Left lung (tissue), 10 donors: ENCODE results near the gene DMRTC2. TPM values are rescaled to one million over a fixed set of nuclear protein-coding genes. Genes with fewer than 3 reads are reported as not detected.

Source experiments
- ATAC-seq: fragments of 200-7000 bp; cut with Tn5 transposase; one replicate; pipeline ENCODE4 v1.9.1; 2020; ENCODE audit warnings: moderate library complexity
- DNase-seq, 4 donors: peaks; one replicate each; pipeline ENCODE4 v3.0.0-alpha.2; 2013 to 2020
- H3K27ac ChIP-seq, 2 donors: fragments of 200-600 bp; sonication (generic) in 1 of 2; one replicate each; pipeline versions ENCODE4 v1.5.0 to v1.8.0; 2020 to 2021
- H3K27me3 ChIP-seq, 2 donors: fragments of 200-600 bp; sonication (generic) in 1 of 2; one replicate each; pipeline versions ENCODE4 v1.5.0 to v1.8.0; 2020 to 2021
- H3K36me3 ChIP-seq, 2 donors: fragments of 200-600 bp; sonication (generic) in 1 of 2; one replicate each; pipeline versions ENCODE4 v1.5.0 to v1.8.0; 2020 to 2021
- H3K4me1 ChIP-seq, 2 donors: fragments of 200-600 bp; one replicate each; pipeline ENCODE4 v1.8.0; 2021
- H3K4me3 ChIP-seq, 2 donors: fragments of 200-600 bp; sonication (generic) in 1 of 2; one replicate each; pipeline versions ENCODE4 v1.5.0 to v1.8.0; 2020 to 2021; ENCODE audit warnings: mild to moderate bottlenecking in 1 of 2
- H3K9me3 ChIP-seq, 2 donors: fragments of 200-600 bp; sonication (generic) in 1 of 2; one replicate each; pipeline versions ENCODE4 v1.5.0 to v1.8.0; 2020 to 2021
- CTCF ChIP-seq, 2 donors: fragments of 200-600 bp; sonication (generic) in 1 of 2; IDR thresholded peaks; one replicate each; pipeline versions ENCODE4 v1.5.0 to v1.8.0; 2021; ENCODE audit warnings: antibody characterized with exemption in 2 of 2
- intact Hi-C, 2 donors: fragments of 100-400 bp; cut with DNase I; formaldehyde crosslinking; loops; one replicate each; pipeline versions ENCODE4 v1.11.2 to v1.14.2; 2022
- polyA plus RNA-seq, 6 donors: library from polyadenylated mRNA; unstranded; fragments of 120-200 nt; gene quantifications; one replicate each; pipeline ENCODE4 v1.2.1, GENCODE V29; 2013; ENCODE audit not compliant: insufficient read length in 6 of 6
- total RNA-seq, 2 donors: library from RNA; stranded (reverse); fragmentation: NEBNext Ultra II Directional; extraction: Animal tissue kit (Norgen Biotek cat#: 25700); gene quantifications; one replicate each; pipeline ENCODE4 v1.2.1, GENCODE V29; 2021
- donor health status: DM: no; HTN: yes; CAD: no.
- donor health status: DM: no; HTN: no; CAD: no.

Gene DMRTC2
- total and polyA plus RNA-seq, 8 donors = not detected

GRCh38 chr19:41859618-41860418, 15.0 kb downstream of the DMRTC2 start, which contains the start of gene RPS19:
RPS19 (plus strand) TSS chr19:41860255; CDS start chr19:41860775, 520 bp downstream.
- Histone ChIP-seq H3K4me3 (peak within 1 kb of the TSS; percentile 90 to 96), H3K27ac (peak within 1 kb of the TSS; percentile 96 to 97), H3K4me1 (peaks cover 19 to 49% of the 10 kb centered on the region in 2 donors), H3K27me3 (no peaks in the 10 kb centered on the region), H3K9me3 (no peaks in the 10 kb centered on the region), H3K36me3 (peaks cover 4 to 41% of the 10 kb centered on the region in 2 donors)
- intact Hi-C loops = loop anchor here in 1 of 2 donors (10.0 kb wide), 1 partner anchor 75 kb away; no protein-coding TSS in a partner anchor
- DNase-seq (peak; percentile 98 to 99 (median 98)), ATAC-seq (peak; percentile 93)
- TF ChIP-seq CTCF (IDR thresholded peaks at IDR 0.05) = peak; percentile 43 to 77

GRCh38 chr19:41860419-41861115, 15.7 kb downstream of the DMRTC2 start:
- Histone ChIP-seq H3K36me3 (peaks cover 4 to 48% of the 10 kb centered on the region in 2 donors), H3K9me3 (no peaks in the 10 kb centered on the region), H3K4me1 (peaks cover 19 to 56% of the 10 kb centered on the region in 2 donors), H3K4me3 (peak overlapping the region; percentile 90 to 96), H3K27me3 (no peaks in the 10 kb centered on the region), H3K27ac (peak overlapping the region; percentile 96 to 97)
- intact Hi-C loops = loop anchor here in 1 of 2 donors (10.0 kb wide), 1 partner anchor 74 kb away; no protein-coding TSS in a partner anchor
- no peak for ATAC-seq
- DNase-seq = peak in 2 of 4 donors; percentile 45 to 53
- TF ChIP-seq CTCF (IDR thresholded peaks at IDR 0.05) = no peak

- DNase-seq = no peak
- peak overlapping the region; percentile 90 to 96 for H3K4me3 ChIP-seq
- peak overlapping the region; percentile 96 to 97 for H3K27ac ChIP-seq
- peaks cover 4 to 55% of the 10 kb centered on the region in 2 donors for H3K36me3 ChIP-seq
- H3K4me1 ChIP-seq = peaks cover 19 to 61% of the 10 kb centered on the region in 2 donors
- no peaks in the 10 kb centered on the region for H3K9me3 ChIP-seq
- no peak for TF ChIP-seq CTCF (IDR thresholded peaks at IDR 0.05)
- no peak for ATAC-seq
- intact Hi-C loops = loop anchor here in 1 of 2 donors (10.0 kb wide), 1 partner anchor 74 kb away; no protein-coding TSS in a partner anchor
- H3K27me3 ChIP-seq = no peaks in the 10 kb centered on the region
These were observed 16.4 kb downstream of the DMRTC2 start for GRCh38 chr19:41861116-41861768.

GRCh38 chr19:41861846-41862245, 17.0 kb downstream of the DMRTC2 start:
- ATAC-seq = no peak
- peak overlapping the region in 1 of 2 donors; percentile 96 for H3K4me3 ChIP-seq
- intact Hi-C loops = loop anchor here in 1 of 2 donors (10.0 kb wide), 1 partner anchor 73 kb away; no protein-coding TSS in a partner anchor

More at GRCh38 chr19:41861846-41862245, 17.0 kb downstream of the DMRTC2 start:
- TF ChIP-seq CTCF (IDR thresholded peaks at IDR 0.05) = no peak
- Histone ChIP-seq H3K27me3 (no peaks in the 10 kb centered on the region), H3K27ac (no peak overlapping the region), H3K9me3 (no peaks in the 10 kb centered on the region), H3K4me1 (peaks cover 19 to 67% of the 10 kb centered on the region in 2 donors), H3K36me3 (peaks cover 4 to 61% of the 10 kb centered on the region in 2 donors)
- no peak for DNase-seq
